Activated T-cell treated with anti-CD3 and anti-CD28 coated beads, Interleukin-2, amount 50 U/mL, for 4 hours (primary cell): ENCODE results near the gene IL7R. TPM values are rescaled to one million over a fixed set of nuclear protein-coding genes. Genes with fewer than 3 reads are reported as not detected.

Experiments
- ATAC-seq, 2 donors: fragments of 200-7000 bp; cut with Tn5 transposase; one replicate each; pipeline ENCODE4 v1.10.0; 2021
- DNase-seq: peaks from one replicate; pipeline ENCODE4 v3.0.0-alpha.2; 2020
- H3K27me3 Mint-ChIP-seq: one replicate; pipeline ENCODE4 v1.8.0; 2021; ENCODE audit warnings: low read depth, mixed read lengths
- H3K36me3 Mint-ChIP-seq: one replicate; pipeline ENCODE4 v1.8.0; 2022; ENCODE audit warnings: mixed read lengths; ENCODE audit not compliant: insufficient read depth
- H3K4me1 Mint-ChIP-seq: one replicate; pipeline ENCODE4 v1.8.0; 2021; ENCODE audit warnings: low read depth, mixed read lengths
- H3K4me3 Mint-ChIP-seq: one replicate; pipeline ENCODE4 v1.8.0; 2021; ENCODE audit warnings: mild to moderate bottlenecking, moderate library complexity, mixed read lengths
- H3K9me3 Mint-ChIP-seq: one replicate; pipeline ENCODE4 v1.8.0; 2021; ENCODE audit warnings: mixed read lengths
- total RNA-seq, 3 donors: library from RNA; stranded (reverse); gene quantifications; one replicate each; pipeline ENCODE4 v1.2.1, GENCODE V29; 2021

Gene IL7R
- total RNA-seq, 3 donors from 2014 or later, result 53.5 to 65.8 (median 54.7) TPM

DNA sequence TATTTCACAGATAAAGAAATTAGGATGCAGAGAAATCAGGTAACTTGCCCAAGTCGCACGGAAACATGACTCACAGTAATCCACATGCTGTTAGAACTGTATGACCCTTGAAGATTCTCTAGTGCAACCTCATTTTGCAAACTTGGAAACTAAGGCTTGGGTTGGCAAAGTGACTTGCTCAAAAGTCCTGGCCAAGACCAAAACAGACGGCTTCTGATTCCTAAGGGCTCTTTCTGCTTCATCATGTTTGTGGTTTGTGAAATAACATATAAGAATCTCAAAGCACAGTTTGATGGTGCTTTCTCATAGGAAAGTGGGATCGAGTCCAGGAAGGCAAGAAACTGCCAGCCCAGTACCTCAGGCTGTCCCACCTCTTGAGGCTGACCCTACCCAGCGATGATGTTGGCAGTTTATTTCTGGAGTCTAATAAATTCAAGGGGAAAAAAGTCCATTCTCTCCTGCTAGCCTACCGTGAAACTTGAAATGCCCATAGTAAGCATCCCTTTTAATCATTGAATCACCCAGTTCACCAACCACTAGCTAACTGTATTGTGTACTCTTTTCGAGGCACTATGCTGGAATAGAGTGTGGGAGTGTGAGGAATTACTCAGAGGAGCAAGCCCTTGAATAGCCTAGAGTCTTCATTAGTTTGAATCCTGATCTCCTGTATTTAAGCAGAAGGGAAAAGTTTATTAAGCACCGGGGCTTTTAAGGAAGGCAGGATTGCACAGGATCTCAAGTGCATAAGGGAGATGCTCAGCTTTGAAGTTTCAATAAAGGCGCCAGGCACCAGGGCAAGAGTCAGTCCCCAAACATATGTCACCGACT lies 67.6 kb downstream of the IL7R start:
- peaks cover 4% of the 10 kb centered on the region for H3K36me3 Mint-ChIP-seq
- ATAC-seq (peak; percentile 42 to 47), DNase-seq (no peak)
- H3K4me3 Mint-ChIP-seq, result peak overlapping the region; percentile 73
- peaks cover 40% of the 10 kb centered on the region for H3K4me1 Mint-ChIP-seq
- H3K9me3 Mint-ChIP-seq, result peaks cover 4% of the 10 kb centered on the region
- H3K27me3 Mint-ChIP-seq, result peaks cover 3% of the 10 kb centered on the region

DNA sequence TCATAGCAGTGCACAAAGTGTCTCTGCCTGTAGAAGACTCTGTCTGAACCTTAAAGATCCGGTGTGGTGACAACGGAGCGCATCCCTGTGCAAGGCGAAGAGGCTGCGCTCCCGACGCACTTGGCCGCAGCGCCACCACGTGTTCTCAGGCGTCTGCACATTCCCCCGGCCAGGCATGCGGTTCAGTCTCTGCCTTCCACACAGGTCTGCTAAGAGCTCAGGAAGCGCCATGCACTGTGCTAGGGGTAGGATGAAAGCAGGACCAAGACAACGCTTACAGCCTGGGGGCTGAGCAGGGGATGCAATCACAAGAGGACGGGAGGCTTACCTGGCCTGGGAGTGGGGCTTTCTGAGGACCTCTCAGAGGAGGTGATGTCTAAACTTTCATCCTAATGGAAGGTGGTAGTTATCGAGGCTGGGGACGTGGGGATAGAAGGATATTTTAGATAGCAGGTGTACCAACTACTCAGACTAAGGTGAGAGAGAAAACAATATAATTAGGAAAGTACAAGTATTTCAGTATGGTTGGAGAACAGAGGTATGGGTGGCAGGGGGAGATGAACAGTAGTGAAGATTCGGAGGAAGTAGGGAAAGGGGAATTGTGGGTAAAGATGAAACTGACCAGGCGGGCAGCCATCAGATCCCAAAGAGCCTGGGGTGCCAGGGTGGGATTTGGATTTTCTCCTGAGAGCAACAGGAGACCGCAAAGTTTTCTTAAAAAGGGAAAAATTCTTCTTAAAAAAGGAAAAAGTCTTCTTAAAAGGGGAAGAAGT lies 68.4 kb downstream of the IL7R start:
- peak; percentile 87 for DNase-seq
- Mint-ChIP-seq H3K27me3 (peaks cover 3% of the 10 kb centered on the region), H3K4me3 (peak overlapping the region; percentile 73), H3K9me3 (no peaks in the 10 kb centered on the region), H3K4me1 (peaks cover 36% of the 10 kb centered on the region), H3K36me3 (no peaks in the 10 kb centered on the region)
- peak; percentile 89 to 91 for ATAC-seq

DNA sequence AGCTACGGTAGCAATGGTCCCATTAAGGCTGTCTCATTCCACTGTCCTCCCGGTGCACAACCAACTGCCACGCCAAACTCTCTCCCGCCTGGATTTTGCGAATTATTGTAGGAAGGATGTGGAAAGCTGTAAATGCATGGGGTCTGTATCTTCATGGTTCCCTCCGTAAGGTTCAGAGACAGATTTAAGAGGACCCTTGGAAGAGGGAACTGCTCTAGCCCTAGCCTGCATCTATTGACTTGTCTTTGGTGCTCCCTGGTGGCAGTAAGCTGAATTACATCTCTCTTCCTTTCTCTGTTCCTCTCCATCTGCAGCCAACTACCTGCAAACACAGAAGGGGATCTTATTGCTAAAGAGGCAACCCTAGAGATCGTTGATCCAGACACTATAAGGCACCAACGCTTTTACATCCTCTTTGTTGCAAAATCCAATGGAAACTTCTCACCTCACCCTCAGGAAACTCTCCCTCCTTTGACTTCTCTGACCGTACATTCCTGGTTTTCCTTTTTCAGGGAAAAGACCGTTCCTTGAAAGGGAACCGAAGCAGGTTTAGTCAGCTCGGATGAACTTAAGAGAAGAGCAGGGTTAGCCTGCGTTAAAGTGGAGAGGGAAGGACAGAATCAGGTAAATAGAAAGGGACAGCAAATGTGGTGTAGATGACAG lies 69.8 kb downstream of the IL7R start:
- Mint-ChIP-seq H3K36me3 (no peaks in the 10 kb centered on the region), H3K4me3 (peak overlapping the region; percentile 45), H3K4me1 (peaks cover 36% of the 10 kb centered on the region), H3K9me3 (no peaks in the 10 kb centered on the region), H3K27me3 (peaks cover 3% of the 10 kb centered on the region)
- DNase-seq (peak; percentile 65), ATAC-seq (peak; percentile 30 to 39)

Other genes with a start within 250 kb of the IL7R start
- 1 to 10 TPM; 3.4 to 4.3 (median 3.4) TPM for gene SPEF2, start 239.0 kb upstream of the IL7R start, total RNA-seq
- gene CAPSL, start 81.7 kb downstream of the IL7R start, total RNA-seq, result under 1 TPM; 0.30 to 0.87 (median 0.40) TPM
- not detected for gene UGT3A1, start 134.5 kb downstream of the IL7R start, total RNA-seq
- not detected for gene UGT3A2, start 210.0 kb downstream of the IL7R start, total RNA-seq